Ishikawa (cell line): ENCODE measurements around the gene MCRS1.

Experiments
- CEBPB ChIP-seq: IDR thresholded peaks from 2 replicates; pipeline ENCODE4 v1.6.1; 2012
- CREB1 ChIP-seq: IDR thresholded peaks from 2 replicates; pipeline ENCODE4 v1.6.1; 2012; ENCODE audit warnings: low read depth
- EGR1 ChIP-seq: IDR thresholded peaks from 2 replicates; pipeline ENCODE4 v1.6.1; 2012
- EP300 ChIP-seq: IDR thresholded peaks from 2 replicates; pipeline ENCODE4 v1.6.1; 2012; ENCODE audit warnings: borderline replicate concordance
- FOXM1 ChIP-seq: IDR thresholded peaks from 2 replicates; pipeline ENCODE4 v1.6.1; 2012; ENCODE audit warnings: low read depth, borderline replicate concordance
- MAX ChIP-seq: IDR thresholded peaks from 2 replicates; pipeline ENCODE4 v1.6.1; 2012
- NFIC ChIP-seq: IDR thresholded peaks from 2 replicates; pipeline ENCODE4 v1.6.1; 2012
- RAD21 ChIP-seq: IDR thresholded peaks from 2 replicates; pipeline ENCODE4 v1.6.1; 2012; ENCODE audit warnings: low read depth
- REST ChIP-seq: IDR thresholded peaks from 2 replicates; pipeline ENCODE4 v1.6.1; 2012; ENCODE audit warnings: low read depth, mild to moderate bottlenecking
- TAF1 ChIP-seq: IDR thresholded peaks from 2 replicates; pipeline ENCODE4 v1.6.1; 2012; ENCODE audit warnings: low read depth, mild to moderate bottlenecking
- TCF12 ChIP-seq: IDR thresholded peaks from 2 replicates; pipeline ENCODE4 v1.6.1; 2012; ENCODE audit warnings: low read depth
- TEAD4 ChIP-seq: IDR thresholded peaks from 2 replicates; pipeline ENCODE4 v1.6.1; 2012
- USF1 ChIP-seq: IDR thresholded peaks from 2 replicates; pipeline ENCODE4 v1.6.1; 2012
- YY1 ChIP-seq: IDR thresholded peaks from 2 replicates; pipeline ENCODE4 v1.6.1; 2012; ENCODE audit warnings: low read depth
- ZBTB7A ChIP-seq: IDR thresholded peaks from 2 replicates; pipeline ENCODE4 v1.6.1; 2012; ENCODE audit warnings: low read depth

Gene MCRS1

GRCh38 chr12:49543221-49543913 lies 24.6 kb downstream of the MCRS1 start:
- TF ChIP-seq REST (no peak), EP300 (no peak), RAD21 (no peak), NFIC (no peak)

- no peak for TF ChIP-seq RAD21
Measured at GRCh38 chr12:49542592-49543160, 25.3 kb downstream of the MCRS1 start.

- no peak for TF ChIP-seq ZBTB7A
- no peak for TF ChIP-seq TAF1
- no peak for TF ChIP-seq MAX
- TF ChIP-seq NFIC, result no peak
Measured at GRCh38 chr12:49541911-49542505, 25.9 kb downstream of the MCRS1 start.

GRCh38 chr12:49541140-49541861 lies 26.6 kb downstream of the MCRS1 start:
- no peak for TF ChIP-seq USF1
- TF ChIP-seq ZBTB7A, result no peak
- TF ChIP-seq CEBPB, result no peak
- TF ChIP-seq FOXM1, result no peak
- TF ChIP-seq NFIC, result no peak
- TF ChIP-seq CREB1, result no peak
- TF ChIP-seq REST, result no peak
- TF ChIP-seq TEAD4, result no peak

- TF ChIP-seq CREB1, result no peak
- no peak for TF ChIP-seq CEBPB
- no peak for TF ChIP-seq RAD21
- TF ChIP-seq YY1, result no peak
Measured at GRCh38 chr12:49540229-49541139, 27.5 kb downstream of the MCRS1 start.

- TF ChIP-seq REST (no peak), CEBPB (no peak), EGR1 (no peak), USF1 (no peak), CREB1 (no peak), TEAD4 (no peak), EP300 (no peak), TAF1 (no peak), TCF12 (no peak), ZBTB7A (no peak), MAX (no peak), NFIC (no peak), FOXM1 (no peak), YY1 (no peak)
Measured at GRCh38 chr12:49539406-49540228, 28.3 kb downstream of the MCRS1 start.
